GM19351 (cell line): ENCODE data around the gene LRPAP1.
"Not testable (repeated sequence)": the region's sequence is repeated elsewhere in the genome, so short reads cannot be mapped to it uniquely, and the experiment has no call there.

Experiments used
- ATAC-seq: cut with Tn5 transposase; IDR thresholded peaks from one replicate; pipeline ENCODE4 v1.9.1; 2021; ENCODE audit warnings: mild to moderate bottlenecking, moderate library complexity; ENCODE audit not compliant: unreplicated experiment

The LRPAP1 gene

GRCh38 chr4:3563403-3563802 lies 31.2 kb upstream of the LRPAP1 start:
- no peak for ATAC-seq

GRCh38 chr4:3562127-3562526 lies 29.9 kb upstream of the LRPAP1 start:
- not testable (repeated sequence) for ATAC-seq

- not testable (repeated sequence) for ATAC-seq
These were observed 28.2 kb upstream of the LRPAP1 start for GRCh38 chr4:3560465-3560864.

GRCh38 chr4:3559381-3560290 lies 27.4 kb upstream of the LRPAP1 start:
- ATAC-seq = not testable (repeated sequence)

GRCh38 chr4:3558514-3558836 lies 26.3 kb upstream of the LRPAP1 start:
- ATAC-seq = not testable (repeated sequence)

GRCh38 chr4:3557676-3558513 lies 25.7 kb upstream of the LRPAP1 start:
- not testable (repeated sequence) for ATAC-seq

- ATAC-seq = not testable (repeated sequence)
These were observed 24.9 kb upstream of the LRPAP1 start for GRCh38 chr4:3557088-3557492.

GRCh38 chr4:3556244-3556867 lies 24.1 kb upstream of the LRPAP1 start:
- ATAC-seq = not testable (repeated sequence)

- ATAC-seq = not testable (repeated sequence)
These were observed 23.3 kb upstream of the LRPAP1 start for GRCh38 chr4:3555459-3556070.

- ATAC-seq = not testable (repeated sequence)
These were observed 19.1 kb upstream of the LRPAP1 start for GRCh38 chr4:3551366-3551765.

- ATAC-seq = not testable (repeated sequence)
These were observed 18.6 kb upstream of the LRPAP1 start for GRCh38 chr4:3550792-3551325.

GRCh38 chr4:3550041-3550440 lies 17.8 kb upstream of the LRPAP1 start:
- ATAC-seq = not testable (repeated sequence)

- ATAC-seq = not testable (repeated sequence)
These were observed 17.4 kb upstream of the LRPAP1 start for GRCh38 chr4:3549694-3550001.

- not testable (repeated sequence) for ATAC-seq
These were observed 16.9 kb upstream of the LRPAP1 start for GRCh38 chr4:3548991-3549693.

- ATAC-seq = not testable (repeated sequence)
These were observed 14.5 kb upstream of the LRPAP1 start for GRCh38 chr4:3546721-3547120.

- ATAC-seq = not testable (repeated sequence)
These were observed 13.1 kb upstream of the LRPAP1 start for GRCh38 chr4:3545351-3545750.

- not testable (repeated sequence) for ATAC-seq
These were observed 12.2 kb upstream of the LRPAP1 start for GRCh38 chr4:3544259-3545025.

- not testable (repeated sequence) for ATAC-seq
These were observed 11.2 kb upstream of the LRPAP1 start for GRCh38 chr4:3543415-3543814.

GRCh38 chr4:3538906-3539305 lies 6.7 kb upstream of the LRPAP1 start:
- ATAC-seq = not testable (repeated sequence)
